ENCODE results near the gene ANKS1A.
A peak's percentile ranks its signal among the peaks of the same experiment; 100 is the strongest.
"Not testable (repeated sequence)": the region's sequence is repeated elsewhere in the genome, so short reads cannot be mapped to it uniquely, and the experiment has no call there.

Gene ANKS1A
- 8.7 to 52.5 (median 31.4) reads per million in 18 experiments for total RNA-seq

DNA sequence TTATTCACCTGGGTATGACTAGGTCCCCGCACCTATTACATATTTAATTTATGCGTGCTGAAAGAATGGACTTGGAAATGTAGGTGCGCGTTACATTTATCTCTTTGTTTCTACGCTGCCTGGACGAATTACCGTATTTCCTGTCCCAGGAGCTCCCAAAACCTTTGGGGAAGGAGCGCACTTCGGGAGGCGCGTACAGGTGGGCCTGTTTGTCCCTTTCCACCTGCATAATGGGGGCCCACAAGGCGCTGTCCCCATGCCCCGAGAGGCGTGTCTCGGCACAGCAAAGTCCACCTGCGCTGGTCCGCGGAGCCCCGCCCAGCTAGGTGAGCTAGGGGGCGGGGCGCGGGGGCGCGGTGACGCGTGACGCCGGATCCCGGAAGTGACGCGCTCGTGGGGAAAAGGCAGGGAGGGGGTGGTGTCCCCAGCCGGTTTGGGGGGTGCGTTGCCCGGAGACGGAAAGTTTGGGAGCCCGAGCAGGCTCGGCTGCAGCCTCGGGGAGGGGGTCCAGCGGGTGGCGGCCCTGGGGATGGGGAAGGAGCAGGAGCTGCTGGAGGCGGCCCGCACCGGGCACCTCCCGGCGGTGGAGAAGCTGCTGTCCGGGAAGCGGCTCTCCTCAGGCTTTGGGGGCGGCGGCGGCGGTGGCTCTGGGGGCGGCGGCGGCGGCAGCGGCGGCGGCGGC is at the start of gene ANKS1A:
ANKS1A (plus strand) TSS at position 382 of the 682 bp plus-strand sequence; CDS start at position 530, 148 bp downstream.
- DNase-seq = peak; percentile 47 to 61

DNA sequence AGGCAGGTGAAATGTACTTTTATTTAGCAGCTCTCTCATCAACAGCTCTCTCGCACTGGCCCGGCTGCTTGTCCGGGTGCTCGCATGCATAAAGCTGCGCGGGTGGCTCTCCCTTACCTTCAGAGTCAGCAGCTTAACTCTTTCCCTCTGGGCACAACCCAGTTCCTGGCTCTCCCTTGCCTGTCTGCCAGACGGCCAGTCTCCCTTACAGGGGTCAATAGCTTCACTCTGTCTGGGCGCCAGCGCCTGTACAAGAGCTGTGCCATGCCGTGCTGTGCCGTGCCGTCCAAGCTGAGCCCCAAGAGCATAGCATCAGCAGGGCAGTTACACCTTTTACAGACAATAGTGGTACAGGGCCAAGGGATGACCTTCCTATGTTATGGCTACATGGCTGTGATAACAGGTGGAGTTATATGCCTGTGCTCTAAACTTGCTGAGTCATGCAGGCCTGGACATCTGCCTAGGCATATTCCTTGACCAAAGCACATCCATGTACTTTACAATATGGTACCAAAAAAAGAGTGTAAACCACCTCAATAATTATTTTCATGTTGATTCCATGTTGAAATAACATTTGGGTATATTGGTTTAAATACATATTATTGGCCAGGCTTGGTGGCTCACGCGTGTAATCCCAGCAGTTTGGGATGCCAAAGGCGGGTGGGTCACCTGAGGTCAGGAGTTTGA is 49.2 kb upstream of the ANKS1A start:
- DNase-seq = no peak

GRCh38 chr6:34849066-34849465 is 40.0 kb upstream of the ANKS1A start:
- DNase-seq = not testable (repeated sequence)

DNA sequence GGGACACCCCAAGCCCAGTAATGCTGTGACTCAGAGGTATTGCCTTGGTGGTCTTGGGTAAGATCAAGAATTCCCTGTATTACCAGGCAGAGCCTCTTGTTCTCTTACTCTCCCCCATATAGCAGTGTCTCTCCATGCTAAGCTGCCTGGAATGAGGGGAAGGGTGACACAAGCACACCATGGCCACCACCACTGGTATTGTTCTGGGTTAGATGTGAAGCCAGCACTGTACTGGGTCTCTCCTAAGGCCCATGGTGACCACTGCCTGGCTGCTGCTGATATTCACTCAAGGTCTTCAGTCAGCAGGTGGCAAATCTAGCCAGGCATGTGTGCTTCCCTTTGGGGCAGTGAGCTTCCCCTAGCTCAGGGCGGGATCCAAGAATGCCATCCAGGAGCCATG is 37.7 kb upstream of the ANKS1A start:
- no peak for DNase-seq

DNA sequence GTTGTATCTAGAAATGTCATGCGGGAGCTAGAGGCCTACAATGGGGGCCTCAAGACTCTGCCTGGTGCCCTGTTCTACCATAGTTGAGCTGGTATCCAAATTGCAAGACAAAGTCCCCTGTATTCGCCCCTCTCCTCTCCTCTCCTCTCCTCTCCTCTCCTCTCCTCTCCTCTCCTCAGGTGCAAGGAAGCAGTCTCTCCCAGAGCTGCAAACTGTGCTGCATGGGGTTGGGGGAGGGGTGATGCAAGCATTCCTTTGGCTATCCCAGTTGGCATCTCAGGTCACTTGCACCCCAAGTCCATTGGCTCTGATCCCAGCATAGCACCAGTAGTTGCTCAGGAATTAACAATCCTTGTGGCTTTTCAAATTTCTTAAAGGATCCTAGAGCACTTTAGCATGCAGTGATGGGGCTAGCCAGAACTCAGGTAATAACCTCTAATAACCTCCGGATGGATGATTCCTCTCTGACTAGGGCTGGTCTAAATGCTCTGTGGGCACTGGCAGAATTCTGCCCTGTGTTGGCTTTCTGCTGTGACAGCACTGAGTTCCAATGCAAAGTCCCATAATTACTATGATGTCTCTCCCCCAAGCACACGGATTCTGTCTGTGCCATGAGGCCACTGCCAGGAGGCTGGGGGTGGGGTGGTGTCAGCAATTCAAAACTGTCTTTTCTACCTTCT is 36.5 kb upstream of the ANKS1A start:
- no peak for DNase-seq

GRCh38 chr6:34855463-34855862 is 33.6 kb upstream of the ANKS1A start:
- no peak for DNase-seq

DNA sequence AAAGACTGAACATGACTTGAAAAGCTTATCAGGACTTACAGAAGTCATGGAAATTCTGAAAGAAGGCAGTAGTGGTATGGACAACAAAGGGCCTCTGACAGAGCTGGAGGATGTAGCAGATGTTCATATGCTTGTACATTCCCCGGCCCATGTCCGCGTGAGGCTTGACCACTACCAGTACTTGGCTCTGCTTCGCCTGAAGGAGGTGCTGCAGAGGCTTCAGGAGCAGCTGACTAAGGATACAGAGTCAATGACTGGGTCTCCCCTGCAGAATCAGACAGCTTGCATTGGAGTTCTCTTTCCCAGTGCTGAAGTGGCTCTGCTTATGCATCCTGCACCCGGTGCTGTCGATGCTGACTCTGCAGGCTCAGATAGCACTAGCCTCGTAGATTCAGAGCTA is 30.4 kb upstream of the ANKS1A start:
- DNase-seq = no peak

DNA sequence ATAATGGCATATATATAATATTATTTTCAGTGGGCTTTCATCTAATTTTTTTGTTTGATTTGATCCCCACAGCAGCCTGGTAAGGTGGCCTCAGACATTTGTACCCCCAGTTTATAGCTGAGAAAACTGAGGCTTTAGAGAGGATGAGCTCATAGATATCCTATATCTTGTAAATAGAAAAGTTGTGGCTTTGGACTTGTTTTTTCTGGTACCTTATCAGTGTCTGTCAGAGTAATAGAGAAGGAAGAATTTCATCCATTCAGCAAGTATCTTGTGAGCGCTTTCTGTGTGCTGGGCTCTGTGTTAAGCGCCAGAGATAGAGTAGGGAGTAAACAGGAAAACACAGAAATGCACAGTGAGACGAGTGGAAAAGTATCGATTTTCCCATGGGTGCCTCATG is 29.1 kb upstream of the ANKS1A start:
- no peak for DNase-seq

DNA sequence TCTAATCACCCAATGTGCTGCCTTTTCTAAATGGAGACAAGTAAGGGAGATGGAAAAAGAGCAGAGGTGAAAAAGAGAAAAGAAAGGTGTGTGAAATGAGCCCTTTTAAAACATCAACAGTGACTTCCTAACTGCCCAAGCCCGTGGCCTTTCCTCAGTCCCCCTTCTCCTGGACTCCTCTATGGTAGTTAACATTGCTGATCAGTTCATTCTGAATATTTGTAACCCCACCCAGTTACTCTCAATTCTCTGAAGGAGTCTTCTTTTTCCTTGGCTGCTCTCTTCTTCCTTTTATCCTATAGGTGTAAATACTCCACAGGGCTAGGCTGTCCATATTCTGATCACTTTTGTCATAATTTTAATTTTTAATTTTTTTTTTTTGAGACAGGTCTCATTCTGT is 28.3 kb upstream of the ANKS1A start:
- DNase-seq = no peak

DNA sequence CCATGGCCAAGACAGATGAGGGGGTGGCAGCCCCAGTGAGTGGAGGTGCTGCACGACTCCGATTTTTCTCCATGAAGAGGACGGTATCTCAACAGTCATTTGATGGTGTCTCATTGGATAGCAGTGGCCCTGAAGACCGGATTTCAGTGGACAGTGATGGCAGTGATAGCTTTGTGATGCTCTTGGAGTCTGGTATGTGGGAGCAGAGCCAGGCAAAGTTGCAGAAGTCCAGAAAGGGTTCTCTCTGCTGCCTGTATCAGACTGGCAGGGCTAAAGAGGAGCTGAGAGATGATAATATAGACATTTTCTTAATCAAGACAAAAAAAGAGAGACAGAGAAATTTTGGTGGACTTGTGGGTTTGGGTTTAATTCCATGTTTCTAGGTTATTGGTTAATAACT is 25.0 kb upstream of the ANKS1A start:
- DNase-seq = no peak

- no peak for DNase-seq
Measured at GRCh38 chr6:34865107-34865506, 23.9 kb upstream of the ANKS1A start.

DNA sequence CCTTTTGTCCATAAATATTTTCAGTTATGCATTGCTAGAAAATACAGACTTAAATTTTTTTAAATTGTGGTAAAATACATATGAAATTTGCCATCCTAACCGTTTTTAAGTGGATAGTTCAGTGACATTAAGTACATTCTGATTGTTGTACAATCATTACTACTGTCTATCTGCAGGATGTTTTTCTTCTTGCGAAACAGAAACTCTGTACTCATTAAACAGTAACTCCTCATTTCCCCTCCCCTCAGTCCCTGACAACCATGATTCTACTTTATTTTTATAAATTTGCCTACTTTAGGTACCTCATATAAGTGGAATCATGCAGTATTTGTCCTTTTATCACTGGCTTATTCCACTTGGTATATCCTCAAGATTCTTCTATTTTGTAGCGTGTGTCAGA is 22.5 kb upstream of the ANKS1A start:
- no peak for DNase-seq

DNA sequence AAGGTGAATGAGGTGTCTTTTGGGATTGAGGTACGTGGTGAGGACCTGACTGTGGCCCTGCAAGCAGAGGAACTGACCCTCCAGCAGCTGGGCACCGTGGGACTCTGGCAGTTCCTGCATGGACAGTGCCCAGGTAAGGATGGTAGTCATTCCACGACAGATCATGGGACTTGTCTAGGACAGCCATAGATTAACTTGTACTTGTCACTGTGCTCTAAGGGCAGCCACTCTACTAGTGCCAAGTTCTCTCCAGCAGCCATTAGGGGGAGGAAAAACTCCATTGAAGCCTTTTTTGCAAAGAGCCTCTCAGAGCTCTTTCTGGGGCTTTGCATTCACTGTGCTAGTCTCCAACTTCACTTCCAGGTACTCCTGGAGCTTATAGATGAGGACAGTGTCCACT is 21.6 kb upstream of the ANKS1A start:
- no peak for DNase-seq

DNA sequence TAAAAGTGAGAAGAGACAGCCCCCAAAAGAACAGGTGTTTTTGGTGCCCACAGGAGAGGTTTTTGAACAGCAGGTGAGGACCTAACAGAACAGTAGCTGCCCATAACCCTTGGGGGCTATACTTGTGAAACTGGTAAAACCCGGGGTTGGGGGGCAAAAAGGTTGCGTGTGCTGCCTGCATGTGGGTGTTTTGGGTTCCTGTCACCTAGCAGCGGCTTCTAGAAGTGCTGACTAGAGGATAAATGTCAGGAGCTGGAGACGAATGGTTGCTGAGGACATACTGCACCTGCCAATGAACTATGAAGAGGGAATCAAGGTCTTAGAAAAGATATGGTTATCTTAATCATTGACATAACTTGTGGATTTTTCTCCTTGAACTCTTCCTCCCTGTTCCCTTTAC is 17.2 kb upstream of the ANKS1A start:
- DNase-seq = no peak

GRCh38 chr6:34872332-34872731 is 16.7 kb upstream of the ANKS1A start:
- DNase-seq = no peak

- no peak for DNase-seq
Measured at GRCh38 chr6:34875292-34876213, 13.5 kb upstream of the ANKS1A start.

- DNase-seq = no peak
Measured at GRCh38 chr6:34876472-34876871, 12.6 kb upstream of the ANKS1A start.

DNA sequence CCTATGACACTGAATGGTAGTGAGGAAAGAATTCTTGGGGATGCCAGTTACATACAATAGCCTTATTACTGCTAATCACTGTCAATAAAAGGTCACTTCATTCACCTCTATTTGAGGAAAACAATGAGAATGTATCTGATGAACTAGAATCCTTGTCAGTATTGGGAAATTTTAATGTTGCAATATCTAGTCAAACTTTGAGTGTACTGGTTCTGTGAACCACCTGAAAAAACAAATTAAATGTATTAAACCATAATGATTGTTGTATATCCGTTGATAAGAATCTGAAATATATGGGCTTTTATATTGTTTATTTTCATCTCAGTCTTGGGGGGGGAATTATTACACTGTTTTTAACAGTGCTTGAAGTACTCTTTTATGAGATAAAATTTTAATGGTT is 11.8 kb upstream of the ANKS1A start:
- DNase-seq = no peak

- DNase-seq = no peak
Measured at GRCh38 chr6:34877869-34878485, 11.1 kb upstream of the ANKS1A start.

DNA sequence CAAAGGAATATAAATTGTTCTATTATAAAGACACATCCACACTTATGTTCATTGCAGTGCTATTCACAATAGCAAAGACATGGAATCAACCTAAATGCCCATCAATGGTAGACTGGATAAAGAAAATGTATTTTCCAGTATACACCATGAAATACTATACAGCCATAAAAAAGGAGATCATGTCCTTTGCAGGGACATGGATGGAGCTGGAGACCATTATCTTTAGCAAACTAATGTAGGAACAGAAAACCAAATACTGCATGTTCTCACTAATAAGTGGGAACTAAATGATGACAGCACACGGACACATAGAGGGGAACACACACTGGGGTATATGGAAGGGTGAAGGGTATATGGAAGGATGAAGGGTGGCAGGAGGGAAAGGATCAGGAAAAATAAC is 5.0 kb upstream of the ANKS1A start:
- DNase-seq = not testable (repeated sequence)

DNA sequence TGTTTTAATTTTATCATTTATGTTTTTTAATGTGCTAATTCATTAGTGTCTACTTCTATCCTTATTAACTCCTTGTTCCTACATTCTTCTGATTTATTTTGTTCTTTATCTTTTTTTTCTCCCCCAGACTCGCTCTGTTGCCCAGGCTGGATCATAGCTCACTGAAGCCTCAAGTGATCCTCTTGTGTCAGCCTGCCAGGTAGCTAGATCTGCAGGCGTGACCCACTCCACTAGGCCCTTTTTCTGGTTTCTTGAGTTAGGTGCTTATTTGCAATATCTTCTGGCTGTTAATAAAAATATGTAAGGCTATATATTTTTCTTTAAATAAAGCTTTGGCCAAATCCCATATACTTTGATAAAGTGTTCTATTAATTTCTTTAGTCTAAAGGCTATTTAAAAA is 4.1 kb upstream of the ANKS1A start:
- no peak for DNase-seq

DNA sequence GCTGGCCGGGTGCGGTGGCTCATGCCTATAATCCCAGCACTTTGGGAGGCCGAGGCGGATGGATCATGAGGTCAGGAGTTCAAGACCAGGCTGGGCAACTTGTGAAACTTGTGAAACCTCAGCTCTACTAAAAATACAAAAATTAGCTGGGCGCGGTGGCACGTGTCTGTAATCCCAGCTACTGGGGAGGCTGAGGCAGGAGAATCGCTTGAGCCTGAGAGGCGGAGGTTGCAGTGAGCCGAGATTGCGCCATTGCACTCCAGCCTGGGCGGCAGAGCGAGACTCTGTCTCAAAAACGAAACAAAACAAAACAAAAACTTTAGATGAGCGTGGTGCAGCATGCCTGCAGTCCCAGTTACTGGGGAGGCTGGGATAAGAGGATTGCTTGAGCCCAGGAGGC is 3.2 kb upstream of the ANKS1A start:
- DNase-seq = not testable (repeated sequence)
